GOT3 (cell line): ENCODE results near the gene TAS1R3.
A peak's percentile ranks its signal among the peaks of the same experiment; 100 is the strongest.

Experiments used
- DNase-seq: peaks from one replicate; lab custom pipeline; 2025; ENCODE audit warnings: mixed read lengths; lab: John Stamatoyannopoulos, UW

The TAS1R3 gene

GRCh38 chr1:1331068-1331965 lies at the start of gene TAS1R3:
TAS1R3 (plus strand) TSS chr1:1331280; CDS start chr1:1331346, 66 bp downstream.
- DNase-seq, result no peak

GRCh38 chr1:1281533-1282321 lies 49.4 kb upstream of the TAS1R3 start:
- DNase-seq, result no peak

- no peak for DNase-seq
Measured at GRCh38 chr1:1282998-1283397, 48.1 kb upstream of the TAS1R3 start.

GRCh38 chr1:1283821-1284220 lies 47.3 kb upstream of the TAS1R3 start:
- no peak for DNase-seq

- no peak for DNase-seq
Measured at GRCh38 chr1:1284221-1285101, 46.6 kb upstream of the TAS1R3 start.

GRCh38 chr1:1285102-1285571 lies 45.9 kb upstream of the TAS1R3 start:
- DNase-seq, result no peak

- DNase-seq, result no peak
Measured at GRCh38 chr1:1285611-1286311, 45.3 kb upstream of the TAS1R3 start.

GRCh38 chr1:1286313-1287261 lies 44.5 kb upstream of the TAS1R3 start:
- DNase-seq, result no peak

- no peak for DNase-seq
Measured at GRCh38 chr1:1287288-1288110, 43.6 kb upstream of the TAS1R3 start.

GRCh38 chr1:1290238-1290731 lies 40.8 kb upstream of the TAS1R3 start:
- peak; percentile 52 for DNase-seq

- no peak for DNase-seq
Measured at GRCh38 chr1:1291023-1291528, 40.0 kb upstream of the TAS1R3 start.

- no peak for DNase-seq
Measured at GRCh38 chr1:1291548-1292441, 39.3 kb upstream of the TAS1R3 start.

GRCh38 chr1:1292442-1292779 lies 38.7 kb upstream of the TAS1R3 start:
- no peak for DNase-seq

- no peak for DNase-seq
Measured at GRCh38 chr1:1292851-1293250, 38.2 kb upstream of the TAS1R3 start.

GRCh38 chr1:1293263-1294249 lies 37.5 kb upstream of the TAS1R3 start:
- no peak for DNase-seq

- DNase-seq, result no peak
Measured at GRCh38 chr1:1294250-1294890, 36.7 kb upstream of the TAS1R3 start.
